22Rv1 (cell line): ENCODE data around the gene SDHAF2.

Experiments
- H3K27ac ChIP-seq: fragments of 450-650 bp; 2 replicates; pipeline ENCODE4 v1.5.1; 2017
- ZFX ChIP-seq: fragments of 450-650 bp; IDR thresholded peaks from 2 replicates; pipeline ENCODE4 v1.6.1; 2017; ENCODE audit warnings: antibody characterized with exemption, borderline replicate concordance
- TF ChIP-seq, protein P1 (sequence below): fragments of 450-650 bp; IDR thresholded peaks from 2 replicates; pipeline ENCODE4 v1.5.1; 2017; ENCODE audit warnings: mild to moderate bottlenecking

The SDHAF2 gene

DNA sequence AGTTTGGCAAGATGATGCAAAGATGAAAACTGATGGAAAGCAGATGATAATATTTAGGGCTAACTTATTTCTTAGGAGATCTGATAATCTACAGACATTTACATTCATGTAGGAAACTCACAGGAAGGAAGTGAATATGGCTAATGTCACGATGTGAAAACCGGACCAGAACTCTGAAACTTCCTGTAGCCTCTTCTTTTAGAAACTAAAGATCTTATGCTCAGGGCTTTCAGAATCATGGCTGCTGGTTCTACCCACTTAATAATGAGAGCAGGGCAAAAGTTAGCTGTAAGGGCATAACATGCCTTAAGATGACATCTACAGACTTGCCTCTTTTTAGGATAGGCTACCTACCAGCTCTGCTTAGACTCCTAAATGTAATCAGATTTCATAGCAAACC is 15.4 kb upstream of the SDHAF2 start:
- no peak overlapping the region for H3K27ac ChIP-seq
- TF ChIP-seq ZFX, result no peak
- TF ChIP-seq, protein P1, sequence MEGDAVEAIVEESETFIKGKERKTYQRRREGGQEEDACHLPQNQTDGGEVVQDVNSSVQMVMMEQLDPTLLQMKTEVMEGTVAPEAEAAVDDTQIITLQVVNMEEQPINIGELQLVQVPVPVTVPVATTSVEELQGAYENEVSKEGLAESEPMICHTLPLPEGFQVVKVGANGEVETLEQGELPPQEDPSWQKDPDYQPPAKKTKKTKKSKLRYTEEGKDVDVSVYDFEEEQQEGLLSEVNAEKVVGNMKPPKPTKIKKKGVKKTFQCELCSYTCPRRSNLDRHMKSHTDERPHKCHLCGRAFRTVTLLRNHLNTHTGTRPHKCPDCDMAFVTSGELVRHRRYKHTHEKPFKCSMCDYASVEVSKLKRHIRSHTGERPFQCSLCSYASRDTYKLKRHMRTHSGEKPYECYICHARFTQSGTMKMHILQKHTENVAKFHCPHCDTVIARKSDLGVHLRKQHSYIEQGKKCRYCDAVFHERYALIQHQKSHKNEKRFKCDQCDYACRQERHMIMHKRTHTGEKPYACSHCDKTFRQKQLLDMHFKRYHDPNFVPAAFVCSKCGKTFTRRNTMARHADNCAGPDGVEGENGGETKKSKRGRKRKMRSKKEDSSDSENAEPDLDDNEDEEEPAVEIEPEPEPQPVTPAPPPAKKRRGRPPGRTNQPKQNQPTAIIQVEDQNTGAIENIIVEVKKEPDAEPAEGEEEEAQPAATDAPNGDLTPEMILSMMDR, result no peak

GRCh38 chr11:61415381-61415780 is 14.5 kb upstream of the SDHAF2 start:
- H3K27ac ChIP-seq, result no peak overlapping the region
- TF ChIP-seq, protein P1, result no peak

GRCh38 chr11:61416941-61417340 is 13.0 kb upstream of the SDHAF2 start:
- TF ChIP-seq, protein P1, result no peak
- TF ChIP-seq ZFX, result no peak
- 0 out of 2 replicates have a peak overlapping the region, but pooled peaks have one; percentile 5 for H3K27ac ChIP-seq

GRCh38 chr11:61417670-61418069 is 12.3 kb upstream of the SDHAF2 start:
- TF ChIP-seq, protein P1, result no peak
- TF ChIP-seq ZFX, result no peak
- peak overlapping the region; percentile 5; the same call in 1 of the 2 replicates for H3K27ac ChIP-seq

DNA sequence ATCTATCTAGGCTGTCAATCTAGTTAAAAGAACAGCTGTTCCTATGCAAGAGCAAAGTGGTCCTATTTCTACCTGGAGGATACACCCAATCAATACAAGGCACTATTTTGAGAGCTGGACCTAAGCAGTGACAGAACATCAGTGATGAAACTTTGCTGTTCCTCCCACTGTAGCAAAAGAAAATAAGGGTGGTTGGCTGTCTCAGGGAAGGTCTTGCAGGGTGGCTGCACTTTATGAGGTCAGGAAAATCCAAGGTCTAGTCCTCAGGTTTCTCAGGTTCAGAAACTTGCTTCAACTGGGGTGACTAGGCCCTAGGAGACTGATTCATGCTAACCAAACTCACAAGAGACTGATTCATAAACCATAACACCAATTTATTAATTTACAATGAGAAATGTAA is 11.8 kb upstream of the SDHAF2 start:
- H3K27ac ChIP-seq, result no peak overlapping the region

DNA sequence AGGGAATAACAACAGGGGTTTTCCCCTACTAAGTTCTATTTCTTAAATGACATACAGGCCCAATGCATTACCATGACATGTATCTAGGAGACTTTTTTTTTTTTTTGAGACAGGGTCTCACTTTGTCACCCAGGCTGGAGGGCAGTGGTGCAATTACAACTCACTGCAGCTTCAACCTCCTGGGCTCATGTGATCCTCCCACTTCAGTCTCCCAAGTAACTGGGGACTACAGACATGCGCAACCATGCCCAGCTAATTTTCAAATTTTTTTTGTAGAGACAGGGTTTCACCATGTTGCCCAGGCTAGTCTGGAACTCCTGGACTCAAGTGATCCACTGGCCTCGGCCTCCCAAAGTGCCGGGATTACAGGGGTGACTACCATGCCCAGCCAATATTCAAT is 7.7 kb upstream of the SDHAF2 start:
- no peak overlapping the region for H3K27ac ChIP-seq

More for the DNA sequence above, 11.8 kb upstream of the SDHAF2 start:
- TF ChIP-seq, protein P1, result no peak
- TF ChIP-seq ZFX, result no peak

GRCh38 chr11:61425367-61426131 is 4.4 kb upstream of the SDHAF2 start:
- H3K27ac ChIP-seq, result no peak overlapping the region
- no peak for TF ChIP-seq ZFX
- TF ChIP-seq, protein P1, result no peak

More for the DNA sequence above, 7.7 kb upstream of the SDHAF2 start:
- TF ChIP-seq, protein P1, result no peak
- no peak for TF ChIP-seq ZFX
